ENCODE measurements around the gene SLC12A9.

SLC12A9 gene

GRCh38 chr7:100864263-100864845 is 11.8 kb downstream of the SLC12A9 start:
- DNase-seq: no peak

- no peak for DNase-seq
These were observed 12.9 kb downstream of the SLC12A9 start for GRCh38 chr7:100865372-100865911.

GRCh38 chr7:100865938-100866728 is 13.6 kb downstream of the SLC12A9 start:
- DNase-seq: no peak

GRCh38 chr7:100866729-100867039 is 14.2 kb downstream of the SLC12A9 start:
- no peak for DNase-seq

GRCh38 chr7:100867040-100867775 is 14.7 kb downstream of the SLC12A9 start, which contains the start of gene TRIP6:
Gene TRIP6, plus strand, starts transcription at chr7:100867387. Its CDS starts 111 bp downstream, at chr7:100867498.
- peak; percentile 77 to 89 for DNase-seq

- DNase-seq: no peak
These were observed 15.4 kb downstream of the SLC12A9 start for GRCh38 chr7:100867776-100868485.

- DNase-seq: no peak
These were observed 21.2 kb downstream of the SLC12A9 start for GRCh38 chr7:100873599-100874299.

- no peak for DNase-seq
These were observed 21.7 kb downstream of the SLC12A9 start for GRCh38 chr7:100874300-100874576.

GRCh38 chr7:100874577-100875355 is 22.3 kb downstream of the SLC12A9 start, which contains the start of gene SRRT:
Gene SRRT, plus strand, starts transcription at chr7:100875103. Its CDS starts 488 bp downstream, at chr7:100875591.
- peak; percentile 99 for DNase-seq

GRCh38 chr7:100875356-100875751 is 22.8 kb downstream of the SLC12A9 start:
- peak; percentile 13 to 40 for DNase-seq

GRCh38 chr7:100878013-100878412 is 25.5 kb downstream of the SLC12A9 start:
- DNase-seq: no peak

GRCh38 chr7:100878685-100879084 is 26.2 kb downstream of the SLC12A9 start:
- DNase-seq: no peak

GRCh38 chr7:100879685-100880261 is 27.3 kb downstream of the SLC12A9 start:
- DNase-seq: no peak

- no peak for DNase-seq
These were observed 28.1 kb downstream of the SLC12A9 start for GRCh38 chr7:100880645-100881044.

GRCh38 chr7:100881136-100881535 is 28.6 kb downstream of the SLC12A9 start:
- no peak for DNase-seq

GRCh38 chr7:100882201-100882600 is 29.7 kb downstream of the SLC12A9 start:
- DNase-seq: no peak

GRCh38 chr7:100882785-100883526 is 30.4 kb downstream of the SLC12A9 start:
- DNase-seq: no peak

- DNase-seq: no peak
These were observed 32.4 kb downstream of the SLC12A9 start for GRCh38 chr7:100884736-100885439.

- DNase-seq: no peak
These were observed 33.1 kb downstream of the SLC12A9 start for GRCh38 chr7:100885440-100886141.
